PC-3 (cell line): ENCODE measurements around the gene KCTD11.

ENCODE experiments used
- EZH2 ChIP-seq: fragments of 300-600 bp; sonication (generic); IDR thresholded peaks from one replicate; pipeline ENCODE4 v1.6.1; 2017; ENCODE audit warnings: antibody characterized with exemption, mild to moderate bottlenecking, low read length; ENCODE audit not compliant: unreplicated experiment
- EZH2phosphoT487 ChIP-seq: fragments of 300-600 bp; sonication (generic); IDR thresholded peaks from 2 replicates; pipeline ENCODE4 v1.6.1; 2018; ENCODE audit warnings: mild to moderate bottlenecking, antibody characterized with exemption, low read length, borderline replicate concordance
- TF ChIP-seq, protein P1 (sequence below): fragments of 300-600 bp; sonication (generic); conservative IDR thresholded peaks from 2 replicates; pipeline ENCODE4 v1.5.1; 2017; ENCODE audit warnings: antibody characterized with exemption, low read depth, mild to moderate bottlenecking, low read length

DNA sequence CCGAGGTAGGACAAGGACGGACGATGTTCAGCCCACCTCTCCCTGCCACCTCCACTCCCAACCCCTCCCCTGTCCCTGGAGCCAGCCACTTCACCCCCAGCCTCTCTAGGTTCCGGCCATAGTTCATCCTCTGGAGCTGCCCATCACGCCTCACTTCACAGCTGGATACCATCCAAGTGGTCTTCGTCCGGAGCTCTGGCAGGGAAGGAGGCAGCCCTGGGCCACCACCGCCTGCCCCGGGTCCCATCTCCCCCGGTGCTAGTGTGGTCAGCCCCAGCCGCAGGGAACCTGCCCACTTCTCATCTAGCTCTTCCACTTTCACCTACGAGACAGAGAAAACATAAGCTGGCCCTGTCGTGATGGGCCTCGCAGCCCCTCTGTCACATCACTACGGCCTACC, 30.5 kb upstream of the KCTD11 start:
- TF ChIP-seq, protein P1, sequence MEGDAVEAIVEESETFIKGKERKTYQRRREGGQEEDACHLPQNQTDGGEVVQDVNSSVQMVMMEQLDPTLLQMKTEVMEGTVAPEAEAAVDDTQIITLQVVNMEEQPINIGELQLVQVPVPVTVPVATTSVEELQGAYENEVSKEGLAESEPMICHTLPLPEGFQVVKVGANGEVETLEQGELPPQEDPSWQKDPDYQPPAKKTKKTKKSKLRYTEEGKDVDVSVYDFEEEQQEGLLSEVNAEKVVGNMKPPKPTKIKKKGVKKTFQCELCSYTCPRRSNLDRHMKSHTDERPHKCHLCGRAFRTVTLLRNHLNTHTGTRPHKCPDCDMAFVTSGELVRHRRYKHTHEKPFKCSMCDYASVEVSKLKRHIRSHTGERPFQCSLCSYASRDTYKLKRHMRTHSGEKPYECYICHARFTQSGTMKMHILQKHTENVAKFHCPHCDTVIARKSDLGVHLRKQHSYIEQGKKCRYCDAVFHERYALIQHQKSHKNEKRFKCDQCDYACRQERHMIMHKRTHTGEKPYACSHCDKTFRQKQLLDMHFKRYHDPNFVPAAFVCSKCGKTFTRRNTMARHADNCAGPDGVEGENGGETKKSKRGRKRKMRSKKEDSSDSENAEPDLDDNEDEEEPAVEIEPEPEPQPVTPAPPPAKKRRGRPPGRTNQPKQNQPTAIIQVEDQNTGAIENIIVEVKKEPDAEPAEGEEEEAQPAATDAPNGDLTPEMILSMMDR, result no peak
- no peak for TF ChIP-seq EZH2phosphoT487
- TF ChIP-seq EZH2, result no peak
